NT2/D1 (cell line): ENCODE data around the gene CD53.

ENCODE experiments used
- DNase-seq: peaks from one replicate; pipeline ENCODE4 v3.0.0-alpha.2; 2011; ENCODE audit warnings: low read depth, low spot score
- H3K27me3 ChIP-seq: 2 replicates; pipeline ENCODE4 v1.6.0; 2011; ENCODE audit warnings: mild to moderate bottlenecking; ENCODE audit not compliant: insufficient read length, insufficient read depth
- H3K36me3 ChIP-seq: 2 replicates; pipeline ENCODE4 v1.6.1; 2011; ENCODE audit warnings: mild to moderate bottlenecking, low read length, mixed read lengths; ENCODE audit not compliant: insufficient read depth, insufficient read length
- H3K4me1 ChIP-seq: 2 replicates; pipeline ENCODE4 v1.5.1; 2011; ENCODE audit not compliant: insufficient read depth, insufficient read length
- H3K4me3 ChIP-seq: 2 replicates; pipeline ENCODE4 v1.5.1; 2011; ENCODE audit warnings: low read depth; ENCODE audit not compliant: insufficient read length
- H3K9ac ChIP-seq: 2 replicates; pipeline ENCODE4 v1.6.0; 2011; ENCODE audit warnings: low read depth; ENCODE audit not compliant: insufficient read length
- H3K9me3 ChIP-seq: 2 replicates; pipeline ENCODE4 v1.5.1; 2011; ENCODE audit warnings: mild to moderate bottlenecking, low read length; ENCODE audit not compliant: insufficient read depth
- SUZ12 ChIP-seq: IDR thresholded peaks from 2 replicates; pipeline ENCODE4 v1.6.1; 2011; ENCODE audit not compliant: insufficient read length, insufficient read depth; ENCODE audit errors: extremely low read depth
- YY1 ChIP-seq: IDR thresholded peaks from 2 replicates; pipeline ENCODE4 v1.6.1; 2011; ENCODE audit not compliant: insufficient read length, insufficient read depth
- ZNF274 ChIP-seq: IDR thresholded peaks from 2 replicates; pipeline ENCODE4 v1.6.1; 2011; ENCODE audit warnings: mild to moderate bottlenecking, low read depth, low read length

The CD53 gene

GRCh38 chr1:110903853-110904500 lies 31.0 kb downstream of the CD53 start:
- Histone ChIP-seq H3K4me1 (no peaks in the 10 kb centered on the region), H3K9ac (no peak overlapping the region), H3K9me3 (no peaks in the 10 kb centered on the region), H3K4me3 (no peak overlapping the region), H3K36me3 (no peaks in the 10 kb centered on the region), H3K27me3 (no peaks in the 10 kb centered on the region)
- DNase-seq: no peak
- no peak for TF ChIP-seq SUZ12
- TF ChIP-seq ZNF274: no peak
- no peak for TF ChIP-seq YY1

GRCh38 chr1:110912784-110913183 lies 39.8 kb downstream of the CD53 start:
- Histone ChIP-seq H3K27me3 (no peaks in the 10 kb centered on the region), H3K4me3 (no peak overlapping the region), H3K36me3 (no peaks in the 10 kb centered on the region), H3K4me1 (peaks cover 2% of the 10 kb centered on the region), H3K9me3 (no peaks in the 10 kb centered on the region), H3K9ac (no peak overlapping the region)
- DNase-seq: no peak
- no peak for TF ChIP-seq SUZ12
- no peak for TF ChIP-seq ZNF274
- TF ChIP-seq YY1: no peak

GRCh38 chr1:110914676-110915075 lies 41.7 kb downstream of the CD53 start:
- no peaks in the 10 kb centered on the region for H3K36me3 ChIP-seq
- no peak for DNase-seq
- H3K4me1 ChIP-seq: peaks cover 2% of the 10 kb centered on the region
- no peak for TF ChIP-seq ZNF274
- TF ChIP-seq SUZ12: no peak
- TF ChIP-seq YY1: no peak
- no peaks in the 10 kb centered on the region for H3K27me3 ChIP-seq
- no peaks in the 10 kb centered on the region for H3K9me3 ChIP-seq
- no peak overlapping the region for H3K4me3 ChIP-seq
- H3K9ac ChIP-seq: no peak overlapping the region

- no peak for DNase-seq
- no peaks in the 10 kb centered on the region for H3K27me3 ChIP-seq
Measured at GRCh38 chr1:110915804-110916203, 42.9 kb downstream of the CD53 start.

GRCh38 chr1:110916274-110916668 lies 43.3 kb downstream of the CD53 start:
- Histone ChIP-seq H3K4me3 (no peak overlapping the region), H3K4me1 (peaks cover 2% of the 10 kb centered on the region), H3K9me3 (no peaks in the 10 kb centered on the region), H3K9ac (no peak overlapping the region), H3K27me3 (no peaks in the 10 kb centered on the region), H3K36me3 (no peaks in the 10 kb centered on the region)
- no peak for DNase-seq
- TF ChIP-seq SUZ12 (no peak), ZNF274 (no peak), YY1 (no peak)

More at GRCh38 chr1:110915804-110916203, 42.9 kb downstream of the CD53 start:
- Histone ChIP-seq H3K4me3 (no peak overlapping the region), H3K4me1 (peaks cover 2% of the 10 kb centered on the region), H3K9me3 (no peaks in the 10 kb centered on the region), H3K9ac (no peak overlapping the region), H3K36me3 (no peaks in the 10 kb centered on the region)
- TF ChIP-seq YY1: no peak
- TF ChIP-seq SUZ12: no peak

GRCh38 chr1:110916669-110917306 lies 43.8 kb downstream of the CD53 start:
- Histone ChIP-seq H3K4me1 (peaks cover 2% of the 10 kb centered on the region), H3K9ac (no peak overlapping the region), H3K9me3 (no peaks in the 10 kb centered on the region), H3K27me3 (no peaks in the 10 kb centered on the region), H3K36me3 (no peaks in the 10 kb centered on the region), H3K4me3 (no peak overlapping the region)
- no peak for TF ChIP-seq SUZ12
- no peak for TF ChIP-seq YY1
- TF ChIP-seq ZNF274: no peak
- DNase-seq: no peak

- Histone ChIP-seq H3K36me3 (no peaks in the 10 kb centered on the region), H3K27me3 (no peaks in the 10 kb centered on the region), H3K9ac (no peak overlapping the region), H3K4me3 (no peak overlapping the region), H3K4me1 (peaks cover 2% of the 10 kb centered on the region), H3K9me3 (no peaks in the 10 kb centered on the region)
- TF ChIP-seq ZNF274: no peak
- TF ChIP-seq SUZ12: no peak
- no peak for DNase-seq
Measured at GRCh38 chr1:110918016-110918415, 45.1 kb downstream of the CD53 start.
